GM18868 (cell line): Measurements from ENCODE around the gene MYL5.
"Not testable (repeated sequence)": the region's sequence is repeated elsewhere in the genome, so short reads cannot be mapped to it uniquely, and the experiment has no call there.

Experiments
- ATAC-seq: cut with Tn5 transposase; IDR thresholded peaks from one replicate; pipeline ENCODE4 v1.9.1; 2021; ENCODE audit warnings: mild to moderate bottlenecking, moderate library complexity; ENCODE audit not compliant: unreplicated experiment

Gene MYL5

DNA sequence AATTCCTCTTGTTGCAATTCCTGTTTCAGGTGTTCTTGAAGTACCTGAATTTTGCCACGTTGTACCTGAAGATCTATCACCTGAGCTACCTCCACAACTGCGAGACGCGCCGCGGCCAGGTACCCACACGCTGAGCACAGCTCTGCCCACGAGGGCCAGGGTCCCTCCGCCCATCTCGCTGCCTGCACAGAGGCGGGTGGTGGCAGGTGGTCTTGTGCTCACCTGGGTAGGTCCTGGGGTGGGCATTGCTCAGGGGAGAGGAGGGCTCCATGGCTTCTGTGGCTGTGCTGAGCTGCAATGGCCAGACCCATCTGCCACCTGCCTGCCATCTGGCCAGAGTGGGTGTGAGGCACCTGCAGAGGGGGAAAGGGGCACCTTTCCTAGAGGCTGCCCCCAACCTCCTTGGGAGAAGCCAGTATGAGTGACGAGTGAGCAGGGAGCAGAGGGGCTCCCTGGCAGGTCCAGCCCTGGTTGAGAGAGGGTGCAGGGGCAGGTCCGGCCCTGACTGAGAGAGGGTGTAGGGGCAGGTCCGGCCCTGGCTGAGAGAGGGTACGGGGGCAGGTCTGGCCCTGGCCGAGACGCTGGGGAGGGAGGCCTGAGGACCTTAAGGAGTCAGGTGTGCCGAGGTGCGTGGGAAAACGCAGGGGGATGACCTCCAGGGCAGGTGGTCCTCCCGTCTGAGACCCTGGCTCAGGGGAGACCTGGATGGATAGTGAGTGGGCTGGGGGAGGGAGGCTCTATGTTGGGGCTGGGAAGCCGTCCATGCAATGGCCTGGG is 38.3 kb upstream of the MYL5 start:
- no peak for ATAC-seq

DNA sequence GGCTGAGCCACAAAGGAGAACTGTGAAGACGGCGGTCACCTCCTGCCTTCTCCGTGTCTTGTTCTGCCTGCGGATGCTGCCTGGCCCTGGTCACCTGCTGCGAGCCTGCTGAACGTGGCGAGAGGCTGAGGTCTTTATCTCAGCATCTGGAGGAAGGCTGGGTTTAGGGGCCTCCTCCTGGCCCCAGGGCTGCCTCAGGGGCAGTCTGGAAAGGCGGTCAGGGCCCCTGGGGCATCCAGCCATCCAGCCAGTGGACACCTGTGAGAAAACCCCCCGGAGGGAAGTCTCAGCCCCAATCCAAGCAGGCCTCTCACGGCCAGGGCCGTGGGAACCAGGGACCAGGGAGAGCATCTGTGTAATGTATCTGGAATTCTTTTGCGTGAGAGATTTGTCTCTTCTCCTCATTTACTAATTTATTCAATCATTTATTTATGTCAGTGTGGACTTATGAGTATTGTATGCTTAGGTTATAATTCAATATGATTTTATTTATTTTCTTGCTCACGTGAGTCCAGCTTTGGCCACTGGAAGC is 37.6 kb upstream of the MYL5 start:
- ATAC-seq: no peak

DNA sequence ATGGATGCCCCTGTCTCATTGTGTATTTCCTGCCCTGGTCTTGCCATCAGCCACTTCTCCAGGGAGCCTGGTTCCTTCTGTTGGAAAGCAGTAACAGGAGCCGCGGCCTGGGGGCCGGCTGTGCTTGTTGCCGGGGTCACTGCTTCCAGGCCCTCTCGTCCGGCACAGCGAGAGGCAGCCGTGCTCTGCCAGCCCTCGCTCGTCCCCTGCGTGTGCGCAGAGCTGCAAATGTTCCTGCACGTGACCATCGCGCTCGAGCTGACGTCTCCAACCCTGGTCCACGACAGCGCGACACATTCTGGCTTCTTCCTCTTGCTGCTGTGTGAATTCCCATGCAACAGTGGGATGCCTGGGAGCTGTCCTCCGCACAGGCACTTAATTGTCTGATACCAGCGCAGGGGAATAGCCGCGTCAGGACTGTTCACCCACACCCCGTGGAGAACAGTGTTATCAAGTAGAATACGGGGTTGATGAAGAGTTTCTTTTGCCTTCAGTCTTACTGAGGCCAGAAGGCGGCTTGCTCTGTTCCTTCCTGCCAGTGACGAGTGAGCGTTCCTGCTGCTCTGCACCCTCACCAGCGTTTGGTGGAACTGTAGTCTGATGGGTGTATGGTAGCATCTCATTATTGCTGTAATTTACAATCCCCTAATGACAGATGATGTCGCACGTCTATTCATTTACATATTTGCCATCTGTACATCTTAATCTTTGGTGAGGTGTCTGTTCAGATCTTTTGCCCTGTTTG is 36.6 kb upstream of the MYL5 start:
- ATAC-seq: no peak

DNA sequence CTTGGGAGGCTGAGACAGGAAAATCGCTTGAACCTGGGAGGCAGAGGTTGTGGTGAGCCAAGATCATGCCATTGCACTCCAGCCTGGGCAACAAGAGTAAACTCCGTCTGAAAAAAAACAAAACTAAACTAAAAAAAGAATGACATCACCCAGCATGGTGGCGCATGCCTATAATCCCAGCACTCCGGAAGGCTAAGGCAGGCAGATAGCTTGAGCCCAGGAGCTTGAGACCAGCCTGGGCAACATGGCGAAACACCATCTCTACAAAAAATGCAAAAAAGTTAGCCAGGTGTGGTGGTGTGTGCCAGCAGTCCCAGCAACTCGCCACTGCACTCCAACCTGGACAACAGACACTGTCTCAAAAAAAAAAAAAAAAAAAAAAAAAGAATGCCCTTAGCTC is 32.0 kb upstream of the MYL5 start:
- not testable (repeated sequence) for ATAC-seq

DNA sequence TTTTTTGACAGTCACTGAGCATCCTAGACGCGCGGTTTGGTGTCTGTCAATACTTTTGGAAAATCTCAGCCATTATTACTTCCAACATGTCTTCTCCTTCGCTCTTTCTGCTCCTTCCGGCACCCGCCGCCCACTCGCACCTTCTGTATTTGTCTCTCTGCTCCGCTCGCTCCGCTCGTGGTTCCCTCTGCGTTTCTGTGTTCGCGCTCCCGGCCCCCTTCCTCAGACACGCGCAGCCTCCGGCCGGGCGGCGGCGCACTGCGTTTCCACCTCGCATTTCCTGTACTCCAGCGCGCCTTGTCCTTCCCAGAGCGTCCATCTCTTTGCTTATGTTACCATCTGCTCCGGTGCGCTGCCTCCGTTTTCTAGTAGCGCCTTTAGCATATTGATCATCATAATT is 27.9 kb upstream of the MYL5 start:
- ATAC-seq: no peak

DNA sequence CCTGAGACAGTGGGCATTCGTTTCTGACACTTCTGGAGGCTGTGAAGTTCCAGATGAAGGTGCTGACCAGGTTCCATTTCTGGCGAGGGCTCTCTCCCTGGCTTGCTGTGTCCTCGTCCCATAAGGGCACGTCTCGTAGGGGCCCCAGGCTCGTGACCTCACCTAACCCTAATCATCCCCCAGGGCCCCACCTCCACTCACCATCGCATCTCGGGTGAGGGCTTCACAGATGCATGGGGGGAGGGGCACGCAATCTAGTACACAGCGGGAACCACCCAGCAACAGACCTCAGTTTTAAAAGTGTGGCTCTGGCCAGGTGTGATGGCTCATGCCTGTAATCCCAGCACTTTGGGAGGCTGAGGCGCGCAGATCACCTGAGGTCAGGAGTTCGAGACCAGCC is 26.9 kb upstream of the MYL5 start:
- no peak for ATAC-seq

DNA sequence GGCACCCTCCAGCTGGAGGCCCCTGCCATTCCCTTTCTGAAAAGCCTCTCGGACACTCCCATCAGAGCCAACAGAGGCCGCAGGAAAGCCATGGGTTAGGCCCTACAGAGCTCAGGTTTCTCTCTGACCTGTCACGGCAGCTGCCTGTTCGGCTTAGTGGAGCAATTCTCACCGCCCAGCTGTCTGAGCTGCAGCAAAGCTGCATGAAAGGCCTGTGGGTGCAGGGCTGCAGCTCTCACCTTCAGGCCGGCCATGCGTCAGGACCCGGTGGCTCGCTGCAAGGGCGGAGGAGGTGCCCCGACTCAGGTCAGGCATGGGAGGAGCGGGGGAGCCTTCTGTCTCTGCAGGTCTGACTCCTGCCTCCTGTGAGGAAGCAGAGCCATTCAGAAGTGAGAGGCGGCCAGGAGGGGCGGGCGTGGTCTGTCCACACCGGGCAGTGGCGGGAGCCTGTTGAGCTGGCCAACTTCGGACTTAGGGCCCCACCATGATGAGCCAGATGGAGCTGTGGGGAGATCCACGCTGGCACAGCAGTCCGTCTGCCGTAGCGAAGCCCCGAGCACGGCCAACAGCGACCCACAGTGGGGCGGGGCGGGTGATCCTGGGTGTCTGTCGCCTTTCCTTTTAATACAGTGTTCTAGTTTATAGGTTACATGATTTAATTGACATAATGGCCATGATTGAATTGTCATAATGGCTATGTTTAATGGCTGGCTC is 25.6 kb upstream of the MYL5 start:
- no peak for ATAC-seq

DNA sequence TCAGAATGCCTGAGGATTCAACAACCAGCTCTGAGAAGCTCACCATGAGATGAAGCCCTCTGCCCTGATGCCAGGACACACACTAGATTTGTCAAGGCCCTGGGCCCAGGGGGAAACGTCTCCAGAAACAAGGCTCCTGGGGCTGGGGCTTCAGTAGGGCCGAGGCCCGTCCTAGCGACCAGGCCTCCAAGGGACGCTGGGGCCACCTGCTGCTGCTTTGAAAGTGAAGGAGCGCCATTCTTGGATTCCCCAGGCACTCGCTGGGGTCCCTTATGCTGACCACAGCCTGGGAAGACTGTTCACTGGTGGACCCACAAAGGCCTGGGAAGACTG is 25.1 kb upstream of the MYL5 start:
- no peak for ATAC-seq

DNA sequence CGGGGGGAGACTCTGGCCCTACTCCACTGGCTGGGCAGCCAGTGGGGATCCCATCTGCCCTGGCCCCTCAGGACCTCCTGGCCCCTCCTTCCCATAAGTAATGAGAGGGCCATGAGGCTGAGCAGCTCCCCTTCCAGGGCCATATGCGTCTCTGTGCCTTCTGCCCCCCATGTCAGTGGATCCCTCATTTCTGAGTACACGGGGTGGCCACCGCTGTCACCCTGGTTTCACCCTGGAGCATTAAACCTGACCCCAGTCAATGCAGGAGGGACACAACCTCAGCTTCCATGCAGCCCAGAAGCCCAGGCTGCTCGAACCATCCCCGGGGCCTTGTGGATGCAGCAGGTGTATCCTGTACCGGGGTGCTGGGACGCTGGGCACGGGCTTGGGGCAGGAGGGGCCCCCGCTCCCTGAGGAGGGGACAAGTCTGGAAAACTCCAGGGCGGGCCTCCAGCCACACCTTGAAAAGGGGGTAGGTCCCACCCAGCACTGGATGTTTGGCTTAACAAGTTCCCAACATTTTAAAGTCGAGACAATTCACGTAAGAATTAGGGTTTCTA is 24.5 kb upstream of the MYL5 start:
- ATAC-seq: no peak

DNA sequence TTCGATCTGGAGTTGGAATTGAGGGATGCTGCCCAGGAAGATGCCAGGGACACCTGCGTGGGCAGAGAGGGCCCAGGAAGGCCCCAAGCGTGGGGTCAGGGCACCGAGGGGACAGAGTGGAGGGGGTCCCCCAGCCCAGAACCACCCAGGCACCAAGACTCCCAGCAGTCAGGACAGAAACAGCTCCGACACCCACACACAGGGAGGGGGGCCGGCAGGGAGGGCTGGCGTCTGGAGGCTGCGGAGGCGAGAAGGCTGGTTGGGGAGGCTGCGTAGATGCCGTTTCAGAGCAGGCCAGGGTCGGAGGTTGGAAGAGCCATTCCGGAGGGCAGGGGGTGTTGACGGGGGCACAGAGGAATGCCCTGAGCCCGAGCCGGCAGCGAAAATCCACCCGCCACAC is 23.9 kb upstream of the MYL5 start:
- no peak for ATAC-seq

DNA sequence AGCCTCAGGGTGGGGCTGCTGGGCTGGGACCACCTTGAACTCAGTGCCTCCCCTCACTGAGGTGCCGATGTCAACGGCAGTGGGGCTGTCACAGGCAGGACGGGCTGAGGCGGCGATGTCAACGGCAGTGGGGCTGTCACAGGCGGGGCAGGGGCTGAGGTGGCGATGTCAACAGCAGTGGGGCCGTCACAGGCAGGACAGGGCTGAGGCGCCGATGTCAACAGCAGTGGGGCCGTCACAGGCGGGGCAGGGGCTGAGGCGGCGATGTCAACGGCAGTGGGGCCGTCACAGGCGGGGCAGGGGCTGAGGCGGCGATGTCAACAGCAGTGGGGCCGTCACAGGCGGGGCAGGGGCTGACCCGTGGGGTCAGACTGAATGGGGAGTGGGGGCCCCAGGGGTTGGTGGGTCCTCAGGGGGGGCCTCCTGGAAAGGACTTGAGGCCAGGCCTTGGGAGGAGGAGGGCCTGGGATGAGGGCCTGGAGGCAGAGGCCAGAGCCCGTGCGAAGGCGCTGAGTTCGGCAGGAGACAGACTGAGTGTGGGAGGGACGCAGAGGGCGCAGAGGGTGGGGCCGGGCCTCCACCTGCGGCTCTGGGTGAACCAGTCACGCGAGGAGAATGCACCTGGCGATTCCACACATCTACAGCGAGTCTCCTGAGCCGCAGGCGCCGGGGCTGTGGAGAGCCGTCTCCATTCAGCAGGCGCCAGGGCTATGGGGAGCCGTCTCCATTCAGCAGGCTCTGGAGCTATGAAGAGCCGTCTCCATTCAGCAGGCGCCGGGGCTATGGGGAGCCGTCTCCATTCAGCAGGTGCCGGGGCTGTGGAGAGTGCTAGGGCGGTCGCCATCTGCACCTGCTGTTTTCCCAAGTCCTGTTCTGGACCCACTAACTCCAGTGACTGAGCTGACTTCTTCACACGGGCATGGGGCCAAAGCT is 23.1 kb upstream of the MYL5 start:
- no peak for ATAC-seq

DNA sequence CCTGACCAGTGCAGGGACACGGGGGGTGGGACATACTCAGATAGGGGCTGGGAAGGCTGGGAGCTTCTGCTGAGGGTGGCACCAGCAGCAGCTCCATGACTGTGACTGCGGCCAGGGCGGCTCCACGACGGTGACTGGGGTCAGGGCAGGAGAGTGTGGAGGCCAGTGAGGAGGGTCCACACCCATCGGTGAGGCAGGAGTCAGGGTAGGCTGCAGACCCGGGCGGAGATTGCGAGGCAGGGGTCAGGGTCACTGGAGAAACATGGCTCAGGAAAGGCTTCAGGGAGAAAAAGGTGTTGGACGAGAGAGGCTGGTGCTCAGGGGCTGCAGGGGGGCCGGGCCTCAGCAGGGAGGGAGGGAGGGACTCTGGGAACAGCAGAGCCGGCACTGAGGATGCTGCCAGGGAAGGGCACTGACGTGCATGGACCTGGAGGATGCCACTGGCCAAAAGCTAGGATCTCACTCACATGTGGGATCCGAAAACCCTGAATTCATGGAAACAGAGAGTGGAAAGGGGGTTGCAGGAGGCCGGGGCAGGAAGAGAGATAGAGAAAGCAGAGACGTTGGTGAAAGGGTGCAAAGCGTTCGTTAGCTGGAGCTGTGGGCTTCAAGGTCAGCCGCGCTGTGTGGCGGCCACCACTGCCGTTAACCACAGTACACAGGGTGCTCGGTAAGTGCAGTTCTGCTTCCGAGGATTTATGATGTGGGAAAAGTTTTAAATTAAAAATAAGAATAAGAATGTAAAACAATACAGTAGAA is 22.3 kb upstream of the MYL5 start:
- no peak for ATAC-seq

DNA sequence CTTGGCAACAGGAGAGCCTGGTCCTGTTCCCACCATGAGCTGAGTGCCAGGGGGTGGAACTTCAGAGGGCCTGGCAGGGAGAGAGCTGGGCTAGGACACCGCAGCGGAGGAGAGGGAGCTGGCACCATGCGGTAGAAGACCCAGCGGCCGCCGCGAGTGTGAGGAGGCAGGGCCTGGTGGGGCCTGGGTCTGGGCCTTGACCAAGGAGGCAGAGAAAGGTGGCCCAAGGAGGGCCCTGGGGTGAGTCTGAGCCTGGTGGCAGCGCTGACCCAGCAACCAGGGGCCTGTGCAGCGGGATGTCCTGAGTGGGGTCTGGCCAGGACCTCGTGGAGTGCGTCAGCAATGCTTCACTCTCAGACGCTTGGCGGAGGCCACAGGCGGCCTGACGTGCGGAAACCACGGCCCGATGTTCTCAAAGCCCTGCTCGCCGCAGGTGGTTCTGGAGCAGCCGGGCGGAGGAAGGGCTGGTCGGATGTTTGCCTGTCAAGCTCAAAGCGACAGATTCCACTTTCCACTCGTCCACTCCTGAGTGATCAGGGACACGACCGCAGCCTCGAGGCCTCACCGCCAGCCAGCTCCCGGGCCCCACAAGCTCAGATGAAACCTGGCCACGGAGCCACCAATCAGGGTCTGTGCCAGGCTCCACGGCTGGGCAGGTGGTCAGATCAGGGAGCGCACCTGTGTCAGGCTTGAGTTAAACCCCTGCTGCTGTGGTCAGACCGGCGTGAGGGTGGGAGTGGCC is 21.1 kb upstream of the MYL5 start:
- no peak for ATAC-seq

DNA sequence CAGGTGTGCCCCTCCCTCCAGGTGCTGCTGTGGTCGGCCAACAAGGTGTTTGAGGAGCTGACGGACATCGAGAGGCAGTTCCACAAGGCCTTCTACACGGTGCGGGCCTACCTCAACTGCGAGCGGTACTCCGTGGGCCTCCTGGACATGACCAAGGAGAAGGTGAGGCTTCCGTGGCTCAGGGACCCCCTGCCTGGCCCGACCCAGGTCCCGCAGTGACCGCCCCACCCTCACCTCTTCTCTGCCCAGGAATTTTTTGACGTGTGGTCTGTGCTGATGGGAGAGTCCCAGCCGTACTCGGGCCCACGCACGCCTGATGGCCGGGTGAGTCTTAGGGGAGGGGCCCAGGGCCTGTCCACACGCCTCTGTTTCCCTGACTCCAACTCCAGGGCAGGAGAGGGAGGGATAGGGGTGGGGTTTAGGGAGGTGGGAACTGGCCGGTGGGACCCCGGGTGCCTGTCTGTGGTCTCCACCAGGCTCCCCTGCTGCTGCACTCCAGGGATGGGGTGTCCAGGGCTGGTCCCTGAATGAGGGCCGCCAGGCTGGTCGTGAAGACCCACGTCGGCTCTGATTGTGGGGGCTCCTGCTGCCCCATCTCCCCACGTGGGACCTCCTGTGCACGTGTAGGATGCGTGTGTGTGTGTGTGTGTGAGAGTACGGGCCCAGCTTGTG is 20.4 kb upstream of the MYL5 start:
- ATAC-seq: no peak

DNA sequence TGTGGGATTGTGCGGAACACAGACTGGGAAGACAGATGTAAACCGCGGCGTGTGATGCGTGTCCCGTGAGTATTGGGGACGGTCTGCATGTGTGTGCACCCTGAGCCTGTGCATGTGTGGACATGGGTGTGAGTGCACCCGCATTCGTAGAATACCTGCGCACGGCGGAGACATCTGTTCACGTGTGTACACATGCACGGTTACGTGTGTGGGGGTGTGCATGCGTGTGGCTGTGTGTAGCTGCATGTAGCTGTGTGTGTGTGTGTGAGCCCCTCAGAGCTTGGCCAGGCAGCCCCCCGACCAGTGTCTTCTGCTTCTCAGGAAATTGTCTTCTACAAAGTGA is 19.9 kb upstream of the MYL5 start:
- ATAC-seq: no peak

DNA sequence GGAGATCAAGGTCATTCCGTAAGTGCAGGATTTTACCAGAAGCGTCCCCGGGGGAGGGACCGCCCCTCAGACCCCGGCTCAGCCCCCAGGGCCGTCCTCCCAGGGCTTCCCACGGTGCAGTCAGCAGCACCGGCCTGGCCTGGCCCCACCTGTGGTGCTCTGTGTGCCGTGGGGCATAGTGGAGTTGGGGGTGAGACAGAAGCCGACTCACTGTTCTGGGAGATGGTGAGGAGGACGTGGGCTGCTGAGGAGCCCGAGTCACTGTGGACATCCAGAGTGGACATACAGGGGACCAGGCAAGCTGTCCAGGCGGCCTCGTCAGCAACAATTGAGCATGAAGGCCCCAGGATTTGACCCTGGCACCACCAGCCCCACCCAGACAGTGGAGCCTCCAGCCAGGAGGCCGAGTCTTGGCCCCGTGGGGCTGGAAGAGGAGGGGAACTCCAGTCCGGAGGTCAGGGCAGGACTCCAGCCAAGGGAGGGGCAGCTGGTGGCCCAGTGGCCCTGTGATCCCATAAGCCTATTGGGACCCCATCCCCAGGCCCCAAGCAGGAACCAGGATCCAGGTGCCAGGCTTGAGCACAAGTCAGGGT is 19.4 kb upstream of the MYL5 start:
- ATAC-seq: no peak

DNA sequence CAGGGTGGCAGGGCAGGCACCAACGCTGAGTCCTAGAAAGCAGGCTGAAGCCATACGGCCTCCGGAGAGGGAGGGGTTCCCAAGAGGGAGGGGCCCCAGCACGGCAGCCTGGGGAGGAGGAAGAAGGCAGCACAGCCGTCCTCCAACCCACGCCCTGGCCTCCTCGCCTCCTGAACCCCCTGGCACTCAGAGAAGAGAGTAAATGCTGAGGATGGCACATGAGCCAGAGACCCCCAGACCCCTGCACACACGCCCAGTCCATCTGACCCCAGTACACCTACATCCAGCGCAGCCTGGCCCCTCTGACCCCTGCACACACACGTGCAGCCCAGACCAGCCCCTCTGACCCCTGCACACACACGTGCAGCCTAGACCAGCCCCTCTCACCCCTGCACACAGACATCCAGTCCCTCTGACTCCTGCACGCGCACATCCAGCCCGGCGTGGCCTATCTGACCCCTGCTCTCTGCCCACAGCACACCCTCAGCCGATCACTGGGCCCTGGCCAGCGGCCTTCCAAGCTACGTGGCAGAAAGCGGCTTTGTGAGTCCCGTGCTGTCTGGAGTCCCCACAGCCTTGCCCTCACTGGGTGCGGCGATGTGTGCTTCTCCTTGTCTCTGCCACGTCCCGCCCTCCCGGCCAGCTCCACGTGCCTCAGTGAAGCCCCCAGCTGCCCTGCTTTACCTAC is 18.7 kb upstream of the MYL5 start:
- no peak for ATAC-seq
